OCI-LY3 (cell line): ENCODE data around the gene GAB2.

Experiments
- H2AFZ ChIP-seq: fragments of 200-600, 300-600 bp; shearing (Covaris generic); 2 replicates; pipeline ENCODE4 v1.6.0; 2014; ENCODE audit warnings: antibody characterized with exemption, low read depth, low read length
- H3K27ac ChIP-seq: fragments of 200-600, 300-600 bp; sonication (generic); 2 replicates; pipeline ENCODE4 v1.5.1; 2014; ENCODE audit warnings: mild to moderate bottlenecking, low read length, moderate library complexity, mixed read lengths
- H3K27me3 ChIP-seq: fragments of 200-600, 300-600 bp; sonication (generic); 2 replicates; pipeline ENCODE4 v1.6.1; 2014; ENCODE audit warnings: low read depth, low read length, mixed read lengths
- H3K36me3 ChIP-seq: fragments of 200-600, 300-600 bp; sonication (generic); replicated peaks from 2 replicates; pipeline ENCODE3; 2014; ENCODE audit warnings: low read depth, low read length, mixed read lengths
- H3K4me1 ChIP-seq: fragments of 300-600, 200-600 bp; sonication (generic); 2 replicates; pipeline ENCODE4 v1.6.1; 2014; ENCODE audit warnings: low read length, mixed read lengths
- H3K4me2 ChIP-seq: fragments of 200-600, 300-600 bp; sonication (generic); 2 replicates; pipeline ENCODE4 v1.6.1; 2014; ENCODE audit warnings: low read length, mixed read lengths
- H3K4me3 ChIP-seq: fragments of 300-600, 200-600 bp; sonication (generic); 2 replicates; pipeline ENCODE4 v1.5.1; 2014; ENCODE audit warnings: antibody characterized with exemption, mild to moderate bottlenecking, low read length, moderate library complexity
- H3K79me2 ChIP-seq: fragments of 300-600, 200-600 bp; shearing (Covaris generic); 2 replicates; pipeline ENCODE4 v1.6.1; 2014; ENCODE audit warnings: mild to moderate bottlenecking, low read length, mixed read lengths
- H3K9ac ChIP-seq: fragments of 300-600, 200-600 bp; shearing (Covaris generic); 2 replicates; pipeline ENCODE4 v1.6.0; 2014; ENCODE audit warnings: mild to moderate bottlenecking, low read length, moderate library complexity
- H3K9me3 ChIP-seq: fragments of 200-600, 300-600 bp; shearing (Covaris generic); 2 replicates; pipeline ENCODE4 v1.6.1; 2014; ENCODE audit warnings: low read length, mixed read lengths; ENCODE audit not compliant: insufficient read depth
- H4K20me1 ChIP-seq: fragments of 200-600, 300-600 bp; sonication (generic); 2 replicates; pipeline ENCODE4 v1.6.1; 2016; ENCODE audit warnings: low read length, mixed read lengths; ENCODE audit not compliant: insufficient read depth
- EZH2phosphoT487 ChIP-seq: fragments of 200-600 bp; shearing (Covaris generic); IDR thresholded peaks from 2 replicates; pipeline ENCODE4 v1.6.1; 2018; ENCODE audit warnings: antibody characterized with exemption, mixed run types, low read depth
- TF ChIP-seq, protein P1 (sequence below): fragments of 200-600, 300-600 bp; sonication (generic); IDR thresholded peaks from 2 replicates; pipeline ENCODE4 v1.5.1; 2014; ENCODE audit warnings: antibody characterized with exemption, low read length, low read depth

GAB2 gene

GRCh38 chr11:78327945-78328344 lies 89.7 kb downstream of the GAB2 start:
- no peaks in the 10 kb centered on the region for H3K9me3 ChIP-seq
- no peaks in the 10 kb centered on the region for H3K27me3 ChIP-seq
- no peaks in the 10 kb centered on the region for H3K36me3 ChIP-seq
- H3K9ac ChIP-seq = no peak overlapping the region
- TF ChIP-seq, protein P1, sequence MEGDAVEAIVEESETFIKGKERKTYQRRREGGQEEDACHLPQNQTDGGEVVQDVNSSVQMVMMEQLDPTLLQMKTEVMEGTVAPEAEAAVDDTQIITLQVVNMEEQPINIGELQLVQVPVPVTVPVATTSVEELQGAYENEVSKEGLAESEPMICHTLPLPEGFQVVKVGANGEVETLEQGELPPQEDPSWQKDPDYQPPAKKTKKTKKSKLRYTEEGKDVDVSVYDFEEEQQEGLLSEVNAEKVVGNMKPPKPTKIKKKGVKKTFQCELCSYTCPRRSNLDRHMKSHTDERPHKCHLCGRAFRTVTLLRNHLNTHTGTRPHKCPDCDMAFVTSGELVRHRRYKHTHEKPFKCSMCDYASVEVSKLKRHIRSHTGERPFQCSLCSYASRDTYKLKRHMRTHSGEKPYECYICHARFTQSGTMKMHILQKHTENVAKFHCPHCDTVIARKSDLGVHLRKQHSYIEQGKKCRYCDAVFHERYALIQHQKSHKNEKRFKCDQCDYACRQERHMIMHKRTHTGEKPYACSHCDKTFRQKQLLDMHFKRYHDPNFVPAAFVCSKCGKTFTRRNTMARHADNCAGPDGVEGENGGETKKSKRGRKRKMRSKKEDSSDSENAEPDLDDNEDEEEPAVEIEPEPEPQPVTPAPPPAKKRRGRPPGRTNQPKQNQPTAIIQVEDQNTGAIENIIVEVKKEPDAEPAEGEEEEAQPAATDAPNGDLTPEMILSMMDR = no peak
- TF ChIP-seq EZH2phosphoT487 = no peak
- H3K4me3 ChIP-seq = no peak overlapping the region
- no peak overlapping the region for H3K27ac ChIP-seq
- H3K4me1 ChIP-seq = peaks cover 59% of the 10 kb centered on the region
- H4K20me1 ChIP-seq = no peaks in the 10 kb centered on the region
- no peak overlapping the region for H3K4me2 ChIP-seq
- H2AFZ ChIP-seq = no peak overlapping the region
- H3K79me2 ChIP-seq = peaks cover 5% of the 10 kb centered on the region

- no peak overlapping the region for H3K9ac ChIP-seq
These were observed 92.3 kb downstream of the GAB2 start for GRCh38 chr11:78325274-78325781.

DNA sequence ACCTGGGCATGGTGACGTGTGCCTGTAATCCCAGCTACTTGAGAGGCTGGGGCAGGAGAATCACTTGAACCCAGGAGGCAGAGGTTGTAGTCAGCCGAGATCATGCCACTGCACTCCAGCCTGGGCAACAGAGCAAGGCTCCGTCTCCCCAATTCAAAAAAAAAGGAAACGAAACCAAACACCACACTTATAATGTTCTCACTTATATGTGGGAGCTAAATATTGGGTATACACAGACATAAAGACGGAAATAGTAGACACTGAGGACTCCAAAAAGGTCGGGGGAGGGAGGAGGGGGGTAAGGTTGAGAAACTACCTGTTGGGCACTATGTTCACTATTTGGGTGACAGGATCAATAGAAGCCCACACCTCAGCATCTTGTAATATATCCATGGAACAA lies 94.3 kb downstream of the GAB2 start:
- no peaks in the 10 kb centered on the region for H3K27me3 ChIP-seq
- no peak overlapping the region for H3K4me3 ChIP-seq
- no peak overlapping the region for H3K27ac ChIP-seq
- no peaks in the 10 kb centered on the region for H3K79me2 ChIP-seq
- no peak overlapping the region for H3K4me2 ChIP-seq
- no peak overlapping the region for H2AFZ ChIP-seq
- no peak overlapping the region for H3K9ac ChIP-seq
- H3K36me3 ChIP-seq = no peaks in the 10 kb centered on the region
- H3K9me3 ChIP-seq = no peaks in the 10 kb centered on the region
- peaks cover 36% of the 10 kb centered on the region for H3K4me1 ChIP-seq
- no peaks in the 10 kb centered on the region for H4K20me1 ChIP-seq
- TF ChIP-seq, protein P1 = no peak
- no peak for TF ChIP-seq EZH2phosphoT487

More at GRCh38 chr11:78325274-78325781, 92.3 kb downstream of the GAB2 start:
- Histone ChIP-seq H3K9me3 (no peaks in the 10 kb centered on the region), H3K27me3 (no peaks in the 10 kb centered on the region), H4K20me1 (no peaks in the 10 kb centered on the region), H3K4me1 (peaks cover 40% of the 10 kb centered on the region), H3K27ac (0 out of 2 replicates have a peak overlapping the region, but pooled peaks have one; percentile 0), H3K79me2 (no peaks in the 10 kb centered on the region), H3K4me3 (peak overlapping the region; percentile 5), H3K4me2 (peak overlapping the region; percentile 56), H3K36me3 (no peaks in the 10 kb centered on the region), H2AFZ (0 out of 2 replicates have a peak overlapping the region, but pooled peaks have one; percentile 1)
- TF ChIP-seq EZH2phosphoT487 = no peak
- TF ChIP-seq, protein P1 = no peak

DNA sequence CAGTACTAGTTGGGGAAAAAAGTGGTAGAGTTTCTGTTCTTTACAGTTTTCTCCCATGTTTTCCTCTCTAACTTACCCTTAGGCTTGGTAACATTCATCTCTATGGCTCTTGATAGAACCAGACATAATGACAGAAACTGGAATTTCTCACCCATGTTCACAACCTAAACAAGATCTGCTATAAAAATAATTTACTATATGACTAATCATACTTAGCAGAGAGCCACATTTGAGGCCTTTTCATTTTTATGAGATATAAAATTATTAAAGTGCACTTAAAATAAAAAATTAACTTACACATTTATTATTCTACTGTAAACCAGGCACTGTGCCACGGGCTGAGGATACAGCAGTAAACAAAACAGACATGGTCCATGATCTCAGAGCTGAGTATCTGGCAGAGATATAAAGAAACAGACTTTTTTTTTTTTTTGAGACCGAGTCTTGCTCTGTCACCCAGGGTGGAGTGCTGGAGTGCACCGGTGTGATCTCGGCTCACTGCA lies 98.1 kb downstream of the GAB2 start:
- no peak overlapping the region for H3K9ac ChIP-seq
- H2AFZ ChIP-seq = no peak overlapping the region

More for the DNA sequence above, 98.1 kb downstream of the GAB2 start:
- H4K20me1 ChIP-seq = no peaks in the 10 kb centered on the region
- no peaks in the 10 kb centered on the region for H3K79me2 ChIP-seq
- H3K9me3 ChIP-seq = no peaks in the 10 kb centered on the region
- no peak overlapping the region for H3K27ac ChIP-seq
- no peaks in the 10 kb centered on the region for H3K36me3 ChIP-seq
- no peaks in the 10 kb centered on the region for H3K27me3 ChIP-seq
- no peak for TF ChIP-seq EZH2phosphoT487
- TF ChIP-seq, protein P1 = no peak
- no peak overlapping the region for H3K4me2 ChIP-seq
- H3K4me3 ChIP-seq = no peak overlapping the region
- H3K4me1 ChIP-seq = peaks cover 23% of the 10 kb centered on the region
